Upper lobe of left lung (tissue), 6 donors: ENCODE data around the gene DLG2. TPM values are rescaled to one million over a fixed set of nuclear protein-coding genes. Genes with fewer than 3 reads are reported as not detected.

ENCODE experiments used
- ATAC-seq, 2 donors: fragments of 200-7000 bp; cut with Tn5 transposase; one replicate each; pipeline ENCODE4 v1.9.1; 2022; ENCODE audit warnings: mild to moderate bottlenecking in 2 of 2, moderate library complexity in 2 of 2; ENCODE audit not compliant: low FRiP score in 2 of 2
- DNase-seq, 2 donors: peaks; one replicate each; pipeline ENCODE4 v3.0.0-alpha.2; 2019 to 2020
- H3K27ac ChIP-seq, 4 donors: fragments of 200-600 bp; sonication (generic); one replicate each; pipeline ENCODE4 v1.5.1; 2016 to 2019
- H3K27me3 ChIP-seq, 4 donors: fragments of 200-600 bp; sonication (generic); one replicate each; pipeline ENCODE4 v1.5.1; 2017 to 2019
- H3K36me3 ChIP-seq, 4 donors: fragments of 200-600 bp; sonication (generic); one replicate each; pipeline ENCODE4 v1.5.1; 2016 to 2019
- H3K4me1 ChIP-seq, 4 donors: fragments of 200-600 bp; sonication (generic); one replicate each; pipeline ENCODE4 v1.5.1; 2018 to 2019
- H3K4me3 ChIP-seq, 4 donors: fragments of 200-600 bp; sonication (generic); one replicate each; pipeline ENCODE4 v1.5.1; 2017 to 2019; ENCODE audit warnings: mild to moderate bottlenecking in 2 of 4, moderate library complexity in 1 of 4
- H3K9me3 ChIP-seq, 4 donors: fragments of 200-600 bp; sonication (generic); one replicate each; pipeline ENCODE4 v1.5.1; 2018 to 2019
- EP300 ChIP-seq, 4 donors: sonication (generic); formaldehyde crosslinking; IDR thresholded peaks; one replicate each; pipeline ENCODE4 v1.5.1; 2017; ENCODE audit warnings: antibody characterized with exemption in 4 of 4, control low read depth in 2 of 4
- POLR2A ChIP-seq, 4 donors: fragments of 450-650 bp; IDR thresholded peaks; one replicate each; pipeline ENCODE4 v1.5.1; 2016 to 2017; ENCODE audit warnings: antibody characterized with exemption in 4 of 4, mild to moderate bottlenecking in 2 of 4
- POLR2AphosphoS5 ChIP-seq, 2 donors: sonication (generic); formaldehyde crosslinking; IDR thresholded peaks; one replicate each; pipeline ENCODE4 v1.5.1; 2017; ENCODE audit warnings: antibody characterized with exemption in 2 of 2
- WGBS, 2 donors: methylation state at CpG; one replicate each; pipeline ENCODE4 v1.1.5; 2017 to 2018; 5-methylcytosine and 5-hydroxymethylcytosine counted together
- total RNA-seq, 6 donors: library from RNA; depleted of rRNA in 4 of 6; stranded (reverse); fragments of >200 nt in 4 of 6; gene quantifications; one replicate each; pipeline versions ENCODE4 v1.1.0 to v1.2.1, GENCODE V29; 2016 to 2021
- TF ChIP-seq, protein P1 (sequence below), 6 experiments: fragments of 450-650 bp in 4 of 6; fragments of 200-600 bp in 2 of 6; sonication (generic) in 2 of 6; IDR thresholded peaks; one replicate each; pipeline ENCODE4 v1.5.1; 2016 to 2019; ENCODE audit warnings: antibody characterized with exemption in 6 of 6
- donor health status: DM: no; HTN: no; CAD: no; lungs with moderate emphysema.
- donor health status: DM: no; HTN: yes; CAD: no; lungs with severe emphysema.

Gene DLG2
- total RNA-seq, 6 donors from 2014 or later: 3.4 to 37.7 (median 9.1) TPM

DNA sequence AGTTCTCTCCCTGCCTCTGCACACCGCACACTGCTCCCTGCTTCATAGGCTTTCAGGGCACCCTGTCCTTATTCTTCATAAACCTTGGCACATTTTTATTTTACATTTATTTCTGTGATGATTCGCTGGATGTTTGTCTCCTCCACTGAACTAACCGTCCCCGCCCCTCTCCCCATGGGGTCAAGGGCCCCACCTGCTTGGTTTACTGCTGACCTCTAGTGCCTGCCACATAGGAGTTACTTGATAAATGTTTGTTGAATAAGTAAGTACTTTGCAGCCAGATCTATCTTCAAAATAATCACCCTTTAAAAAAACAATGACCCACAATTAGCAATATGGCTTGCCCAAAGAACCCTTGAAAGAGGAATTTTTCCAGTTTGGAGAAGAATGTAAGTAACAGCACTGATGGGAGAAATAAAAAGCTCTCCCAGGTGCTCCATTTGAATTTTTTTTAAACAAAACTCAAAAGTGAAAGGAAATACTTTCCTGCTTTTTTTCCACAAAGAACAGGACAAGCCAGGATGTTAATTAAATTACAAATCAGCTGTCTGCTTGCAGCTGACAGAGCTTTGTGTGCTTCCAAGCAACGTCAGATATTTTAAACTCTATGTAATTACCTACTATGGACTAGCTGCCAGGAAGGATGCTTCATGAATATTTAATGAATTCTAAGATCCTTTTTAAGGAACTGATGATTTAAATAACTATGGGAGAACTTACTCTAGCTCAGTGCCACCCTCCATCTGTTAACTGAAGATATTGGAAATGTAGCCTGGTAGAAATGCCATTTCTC is 1083.6 kb downstream of the DLG2 start:
- TF ChIP-seq, protein P1, sequence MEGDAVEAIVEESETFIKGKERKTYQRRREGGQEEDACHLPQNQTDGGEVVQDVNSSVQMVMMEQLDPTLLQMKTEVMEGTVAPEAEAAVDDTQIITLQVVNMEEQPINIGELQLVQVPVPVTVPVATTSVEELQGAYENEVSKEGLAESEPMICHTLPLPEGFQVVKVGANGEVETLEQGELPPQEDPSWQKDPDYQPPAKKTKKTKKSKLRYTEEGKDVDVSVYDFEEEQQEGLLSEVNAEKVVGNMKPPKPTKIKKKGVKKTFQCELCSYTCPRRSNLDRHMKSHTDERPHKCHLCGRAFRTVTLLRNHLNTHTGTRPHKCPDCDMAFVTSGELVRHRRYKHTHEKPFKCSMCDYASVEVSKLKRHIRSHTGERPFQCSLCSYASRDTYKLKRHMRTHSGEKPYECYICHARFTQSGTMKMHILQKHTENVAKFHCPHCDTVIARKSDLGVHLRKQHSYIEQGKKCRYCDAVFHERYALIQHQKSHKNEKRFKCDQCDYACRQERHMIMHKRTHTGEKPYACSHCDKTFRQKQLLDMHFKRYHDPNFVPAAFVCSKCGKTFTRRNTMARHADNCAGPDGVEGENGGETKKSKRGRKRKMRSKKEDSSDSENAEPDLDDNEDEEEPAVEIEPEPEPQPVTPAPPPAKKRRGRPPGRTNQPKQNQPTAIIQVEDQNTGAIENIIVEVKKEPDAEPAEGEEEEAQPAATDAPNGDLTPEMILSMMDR (IDR thresholded peaks at IDR 0.05): no peak
- TF ChIP-seq POLR2AphosphoS5 (IDR thresholded peaks at IDR 0.05) (no peak), POLR2A (IDR thresholded peaks at IDR 0.05) (no peak), EP300 (IDR thresholded peaks at IDR 0.05) (no peak)
- WGBS, 2 donors: 43 to 45% methylated on average over 5 of the region's 5 CpGs
- Histone ChIP-seq H3K27me3 (no peaks in the 10 kb centered on the region), H3K9me3 (no peaks in the 10 kb centered on the region), H3K4me1 (no peaks in the 10 kb centered on the region), H3K36me3 (no peaks in the 10 kb centered on the region), H3K27ac (no peak overlapping the region), H3K4me3 (no peak overlapping the region)
- DNase-seq: no peak
- no peak for ATAC-seq

DNA sequence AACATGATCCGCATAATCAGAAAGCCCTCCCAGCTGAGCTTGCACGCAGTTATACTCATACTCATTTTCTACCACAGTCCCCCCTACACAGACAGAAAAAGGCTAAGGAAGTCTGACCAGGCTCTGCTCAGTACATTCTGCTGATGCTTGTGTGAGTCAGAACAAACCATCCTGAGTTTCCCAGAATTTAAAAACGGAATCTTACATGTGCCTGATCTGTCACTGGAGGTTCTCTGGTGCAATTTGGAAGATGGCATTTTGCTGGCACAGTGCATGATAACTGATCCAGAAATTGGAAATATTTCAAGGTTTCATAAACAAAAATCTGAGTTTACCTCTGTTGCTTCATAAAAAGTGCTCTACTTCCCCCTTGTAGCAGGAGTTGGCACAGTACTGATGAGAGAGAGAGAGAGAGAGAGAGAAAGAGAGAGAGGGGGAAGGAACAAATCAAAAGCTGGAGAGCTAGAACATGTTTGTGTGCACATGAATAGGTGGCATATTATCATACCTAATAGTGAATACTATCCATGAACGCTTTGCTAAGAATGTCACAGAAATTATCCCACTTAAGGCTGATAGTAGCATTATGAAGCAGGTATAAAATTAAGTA is 1085.3 kb downstream of the DLG2 start:
- no peak for DNase-seq
- Histone ChIP-seq H3K36me3 (no peaks in the 10 kb centered on the region), H3K27me3 (no peaks in the 10 kb centered on the region), H3K27ac (no peak overlapping the region), H3K4me1 (no peaks in the 10 kb centered on the region), H3K4me3 (no peak overlapping the region), H3K9me3 (no peaks in the 10 kb centered on the region)
- WGBS, 2 donors: 84 to 91% methylated on average over 4 of the region's 4 CpGs
- ATAC-seq: no peak
- TF ChIP-seq POLR2A (IDR thresholded peaks at IDR 0.05): no peak
- TF ChIP-seq, protein P1 (IDR thresholded peaks at IDR 0.05): no peak
- no peak for TF ChIP-seq EP300 (IDR thresholded peaks at IDR 0.05)
- no peak for TF ChIP-seq POLR2AphosphoS5 (IDR thresholded peaks at IDR 0.05)

DNA sequence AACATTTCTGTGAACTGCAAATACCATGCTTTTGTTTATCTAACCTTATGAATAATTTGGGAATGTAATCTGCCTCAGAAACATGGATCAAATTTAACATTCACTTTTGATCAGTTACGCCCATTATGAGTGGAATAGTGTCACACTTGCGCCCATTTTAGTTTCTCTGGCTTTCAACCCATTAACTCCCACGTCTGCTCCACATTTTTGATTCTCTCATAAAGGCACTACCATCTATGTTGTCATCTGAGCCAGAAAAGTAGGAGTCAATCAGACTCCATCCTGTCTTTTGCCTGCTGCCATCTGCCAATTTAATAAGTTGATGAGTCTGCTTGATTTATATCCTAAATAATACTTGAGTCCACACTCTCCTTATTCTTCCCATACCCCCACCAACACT is 1090.7 kb downstream of the DLG2 start:
- ATAC-seq: no peak
- no peaks in the 10 kb centered on the region for H3K27me3 ChIP-seq
- H3K4me3 ChIP-seq: no peak overlapping the region
- TF ChIP-seq POLR2AphosphoS5 (IDR thresholded peaks at IDR 0.05) (no peak), POLR2A (IDR thresholded peaks at IDR 0.05) (no peak), EP300 (IDR thresholded peaks at IDR 0.05) (no peak)
- TF ChIP-seq, protein P1 (IDR thresholded peaks at IDR 0.05): no peak
- WGBS, 2 donors: 88 to 91% methylated on average over 3 of the region's 3 CpGs
- DNase-seq: no peak
- no peaks in the 10 kb centered on the region for H3K9me3 ChIP-seq
- H3K36me3 ChIP-seq: no peaks in the 10 kb centered on the region
- no peak overlapping the region for H3K27ac ChIP-seq
- H3K4me1 ChIP-seq: no peaks in the 10 kb centered on the region

DNA sequence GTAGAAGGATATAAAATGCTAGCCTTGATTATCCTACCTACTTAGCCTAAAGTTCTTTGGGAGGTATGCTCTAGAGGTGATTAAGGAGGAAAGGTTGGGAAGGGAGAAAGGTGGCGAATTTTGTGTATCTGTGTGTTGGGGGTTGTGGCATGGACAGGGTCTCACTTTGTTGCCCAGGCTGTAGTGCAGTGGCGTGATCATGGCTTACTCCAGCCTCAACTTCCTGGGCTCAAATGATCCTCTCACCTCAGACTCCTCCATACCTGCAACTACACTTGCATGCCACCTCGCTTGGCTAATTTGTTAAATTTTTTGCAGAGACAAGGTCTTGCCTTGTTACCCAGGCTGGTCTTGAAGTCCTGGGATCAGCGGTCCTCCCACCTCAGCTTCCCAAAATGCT is 1094.8 kb downstream of the DLG2 start:
- TF ChIP-seq POLR2AphosphoS5 (IDR thresholded peaks at IDR 0.05): no peak
- H3K27ac ChIP-seq: no peak overlapping the region
- no peak for DNase-seq
- H3K4me3 ChIP-seq: no peak overlapping the region
- no peaks in the 10 kb centered on the region for H3K9me3 ChIP-seq
- ATAC-seq: no peak
- H3K27me3 ChIP-seq: no peaks in the 10 kb centered on the region
- H3K36me3 ChIP-seq: no peaks in the 10 kb centered on the region
- no peaks in the 10 kb centered on the region for H3K4me1 ChIP-seq
- WGBS, 2 donors: 88 to 94% methylated on average over 4 of the region's 4 CpGs

DNA sequence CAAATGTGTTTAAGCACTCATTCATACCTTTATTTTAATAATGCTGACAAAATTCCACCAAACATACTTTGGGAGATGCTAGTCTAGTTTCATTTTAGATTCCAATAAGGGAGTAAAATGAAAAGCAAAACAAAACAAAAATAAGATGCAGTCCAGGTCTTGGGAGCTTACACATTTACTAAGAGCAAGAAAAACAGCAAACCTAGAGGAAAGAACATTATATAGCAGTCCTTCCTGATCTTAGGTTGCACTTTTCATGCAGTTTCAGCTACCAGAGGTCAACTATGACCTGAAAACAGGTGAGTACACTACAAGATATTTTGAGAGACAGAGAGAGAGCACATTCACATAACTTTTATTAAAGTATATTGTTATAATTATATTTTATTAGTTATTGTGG is 1100.9 kb downstream of the DLG2 start:
- no peak overlapping the region for H3K4me3 ChIP-seq
- TF ChIP-seq POLR2A (IDR thresholded peaks at IDR 0.05) (no peak), EP300 (IDR thresholded peaks at IDR 0.05) (no peak), POLR2AphosphoS5 (IDR thresholded peaks at IDR 0.05) (no peak)
- TF ChIP-seq, protein P1 (IDR thresholded peaks at IDR 0.05): no peak
- no peaks in the 10 kb centered on the region for H3K27me3 ChIP-seq
- no peak for DNase-seq
- ATAC-seq: no peak
- H3K9me3 ChIP-seq: no peaks in the 10 kb centered on the region
- no peak overlapping the region for H3K27ac ChIP-seq
- H3K4me1 ChIP-seq: no peaks in the 10 kb centered on the region
- no peaks in the 10 kb centered on the region for H3K36me3 ChIP-seq
